GM18861 (cell line): ENCODE results near the gene ERP27.

Experiments used
- ATAC-seq: cut with Tn5 transposase; IDR thresholded peaks from one replicate; pipeline ENCODE4 v1.9.1; 2021; ENCODE audit not compliant: unreplicated experiment

The ERP27 gene

DNA sequence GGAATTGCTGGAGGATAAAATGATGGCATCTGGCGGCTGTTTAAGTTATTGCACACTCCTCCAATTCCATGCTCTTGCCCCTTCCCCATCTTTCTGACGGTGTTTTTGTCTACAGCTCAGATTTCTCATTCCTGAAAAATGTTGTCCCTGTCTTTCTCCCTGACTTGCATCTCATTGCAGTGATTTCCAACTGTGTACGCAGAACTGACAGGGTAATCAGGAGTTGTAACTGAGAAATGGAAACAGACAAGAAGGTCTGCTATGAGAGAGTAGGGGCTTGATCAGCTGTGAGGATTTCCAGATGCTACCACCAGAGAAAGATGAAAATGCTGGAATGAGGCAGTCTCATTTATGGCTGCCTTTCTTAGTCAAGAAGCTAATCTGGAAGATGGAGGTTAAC lies 1.3 kb downstream of the ERP27 start:
- ATAC-seq, result no peak

DNA sequence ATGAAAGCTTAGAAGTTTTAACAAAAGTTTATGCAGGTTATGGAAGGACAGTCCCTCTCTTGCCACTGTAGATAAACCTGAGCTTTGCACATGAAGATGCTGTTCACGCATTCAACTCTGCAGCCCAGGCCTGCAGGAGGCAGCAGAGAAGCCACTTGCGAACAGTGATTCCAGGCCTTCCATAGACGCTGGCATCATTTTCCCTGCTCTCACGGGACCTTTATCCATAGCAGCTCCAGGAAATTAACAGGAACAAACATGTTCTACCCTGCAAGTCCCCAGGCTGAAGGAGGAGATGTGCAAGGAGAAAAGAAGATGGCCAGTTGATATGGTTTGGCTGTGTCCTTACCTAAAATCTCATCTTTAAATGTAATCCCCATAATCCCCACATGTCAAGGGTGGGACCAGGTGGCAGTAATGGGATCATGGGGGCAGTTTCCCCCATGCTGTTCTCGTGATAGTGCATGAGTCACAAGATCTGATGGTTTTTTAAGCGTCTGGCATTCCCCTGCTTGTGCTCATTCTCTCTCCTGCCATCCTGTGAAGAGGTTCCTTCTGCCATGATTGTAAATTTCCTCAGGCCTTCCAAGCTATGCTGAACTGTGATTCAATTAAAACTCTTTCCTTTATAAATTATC lies 2.0 kb downstream of the ERP27 start:
- no peak for ATAC-seq

DNA sequence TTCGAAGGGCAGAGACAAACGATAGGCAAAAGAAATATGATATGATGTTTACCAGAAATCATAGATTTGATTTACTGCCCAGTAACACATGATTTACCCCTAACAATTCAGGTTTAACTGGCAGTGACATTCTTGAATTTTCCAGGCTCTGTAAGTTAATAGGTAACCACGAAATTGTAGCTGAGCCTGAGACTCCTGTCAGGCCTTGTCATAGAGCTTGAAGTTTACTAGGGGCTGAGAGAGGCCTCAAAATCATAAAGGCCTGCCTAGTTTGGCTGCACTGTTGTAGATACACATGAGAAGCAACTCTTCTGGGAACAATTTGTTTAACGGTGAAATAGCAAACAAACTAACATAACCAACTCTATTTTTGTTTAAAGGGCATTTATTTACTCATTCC lies 3.3 kb downstream of the ERP27 start:
- no peak for ATAC-seq

DNA sequence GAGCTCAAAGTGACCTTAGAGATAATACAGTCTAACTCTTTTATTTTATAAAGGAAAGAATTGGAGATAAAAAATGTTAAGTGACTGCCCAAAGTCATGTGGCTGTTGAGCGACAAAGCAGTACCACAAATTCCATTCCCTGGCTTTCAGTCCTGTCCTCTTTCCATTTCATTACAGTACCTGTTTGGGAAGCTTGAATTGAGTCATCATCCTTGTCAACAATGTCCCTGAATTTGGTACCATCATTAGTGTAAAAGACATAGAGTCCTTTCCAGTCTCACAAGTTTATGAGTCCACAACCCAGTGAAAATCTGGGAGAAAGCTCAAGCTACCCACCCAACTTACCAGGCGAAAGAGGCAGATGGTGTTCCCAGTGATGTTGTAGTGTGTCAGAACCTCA lies 3.8 kb downstream of the ERP27 start:
- ATAC-seq, result no peak

DNA sequence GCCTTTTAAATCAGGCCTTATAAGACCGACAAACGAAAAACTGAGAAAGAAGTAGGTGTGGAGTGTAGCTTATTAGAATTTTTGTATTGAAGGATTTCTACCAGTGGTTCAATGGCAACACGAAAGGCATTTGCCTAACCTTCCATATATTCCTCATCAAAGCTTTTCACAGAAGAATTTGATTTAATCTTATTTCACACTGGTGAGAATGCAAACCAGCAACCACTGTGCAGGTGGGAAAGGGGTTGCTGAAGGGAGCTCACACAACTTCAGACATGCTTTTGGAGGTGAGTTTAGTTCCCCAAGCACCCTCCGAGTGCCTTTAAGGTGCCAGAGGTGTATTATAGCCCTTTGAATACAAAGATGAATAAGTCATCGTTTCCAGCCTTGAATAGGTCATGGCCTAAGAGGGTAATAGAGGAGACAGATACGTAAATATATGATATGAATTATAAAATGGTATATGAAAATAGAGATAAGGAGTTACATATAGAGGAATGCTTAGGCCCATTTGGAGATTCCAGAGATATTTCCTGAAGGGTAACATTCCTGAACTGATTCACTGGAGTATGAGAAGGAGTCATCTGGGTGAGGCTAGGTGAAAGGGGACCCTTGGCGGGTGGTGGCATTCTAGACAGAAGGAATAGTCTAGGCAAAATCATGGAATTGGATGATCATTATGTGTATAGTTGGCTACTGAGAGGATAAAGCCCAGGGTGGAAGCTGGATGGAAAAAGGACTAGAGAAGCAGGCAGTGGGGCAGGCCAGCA lies 6.4 kb downstream of the ERP27 start:
- no peak for ATAC-seq

DNA sequence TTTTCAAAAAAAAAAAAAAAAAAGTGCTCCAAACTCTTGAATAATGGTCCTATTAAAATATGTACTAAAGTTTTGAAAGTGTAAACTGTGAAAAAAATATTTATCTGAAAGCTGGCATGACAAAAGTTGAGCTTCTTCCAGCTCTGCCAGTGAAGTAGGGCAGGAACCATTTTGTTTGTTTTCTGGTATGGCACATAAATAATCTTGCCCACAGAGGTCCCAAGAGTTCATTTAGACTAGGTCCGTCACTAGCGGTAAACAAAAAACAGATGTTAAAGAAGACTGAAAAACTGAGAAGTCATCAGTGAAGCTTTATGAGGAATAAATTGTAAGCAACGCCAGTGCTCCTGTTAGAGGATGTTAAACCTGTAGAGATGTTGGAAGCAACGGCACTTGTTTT lies 7.0 kb downstream of the ERP27 start:
- no peak for ATAC-seq

DNA sequence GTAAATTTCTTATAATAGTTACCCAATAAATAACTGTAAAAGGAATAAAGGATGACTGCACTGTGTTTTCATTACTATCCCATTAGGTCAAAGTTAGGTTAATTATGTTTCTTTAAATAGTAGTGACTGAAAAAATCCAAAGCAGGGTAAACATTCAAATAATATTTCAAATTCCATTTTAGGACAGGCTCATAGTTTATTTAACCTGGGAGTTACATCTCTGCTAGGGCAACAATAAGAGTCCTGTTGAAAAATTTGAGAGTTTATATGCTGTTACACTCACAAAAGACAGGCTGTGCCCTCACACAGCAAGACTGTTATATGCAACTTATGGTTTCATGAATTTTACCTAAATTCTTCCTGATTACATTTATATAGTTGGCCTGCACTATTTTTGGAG lies 8.0 kb downstream of the ERP27 start:
- no peak for ATAC-seq

DNA sequence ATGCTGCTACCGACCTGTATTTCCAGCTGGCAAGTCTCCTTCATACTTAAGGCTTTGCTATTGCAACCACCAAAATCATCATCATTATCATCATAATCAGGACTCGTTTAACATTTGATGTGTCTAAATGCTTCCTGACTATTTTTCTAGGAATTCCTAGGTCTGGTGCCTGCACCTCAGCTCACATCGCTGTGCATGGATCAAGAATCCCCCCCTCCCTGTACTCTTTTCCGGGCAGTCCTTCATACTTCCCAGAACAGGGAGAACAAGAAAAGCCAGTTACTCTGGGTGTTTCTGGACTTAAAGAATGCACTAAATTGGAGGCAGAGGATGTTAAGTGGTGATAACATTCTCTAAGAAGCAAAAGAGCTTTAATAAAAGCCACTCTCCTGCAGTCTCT lies 9.4 kb downstream of the ERP27 start:
- no peak for ATAC-seq

DNA sequence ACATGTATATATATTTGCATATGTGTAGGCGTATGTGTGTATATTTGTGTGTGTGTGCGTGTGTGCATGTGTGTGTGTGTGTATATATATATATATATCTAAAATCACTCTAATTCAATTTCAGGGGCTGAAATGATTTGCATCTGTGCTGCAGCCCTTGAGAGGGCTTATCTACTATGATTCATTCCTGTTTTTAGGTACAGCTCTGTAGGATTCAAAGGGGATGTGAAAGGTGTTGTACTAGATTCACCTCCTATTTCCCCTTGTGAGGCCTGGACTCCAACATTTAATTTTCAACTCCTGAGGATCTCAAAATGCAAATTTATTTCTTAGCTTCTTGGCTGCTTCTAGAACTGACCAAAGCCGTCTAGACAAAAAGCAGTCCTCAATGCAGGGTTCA lies 11.1 kb downstream of the ERP27 start:
- no peak for ATAC-seq

DNA sequence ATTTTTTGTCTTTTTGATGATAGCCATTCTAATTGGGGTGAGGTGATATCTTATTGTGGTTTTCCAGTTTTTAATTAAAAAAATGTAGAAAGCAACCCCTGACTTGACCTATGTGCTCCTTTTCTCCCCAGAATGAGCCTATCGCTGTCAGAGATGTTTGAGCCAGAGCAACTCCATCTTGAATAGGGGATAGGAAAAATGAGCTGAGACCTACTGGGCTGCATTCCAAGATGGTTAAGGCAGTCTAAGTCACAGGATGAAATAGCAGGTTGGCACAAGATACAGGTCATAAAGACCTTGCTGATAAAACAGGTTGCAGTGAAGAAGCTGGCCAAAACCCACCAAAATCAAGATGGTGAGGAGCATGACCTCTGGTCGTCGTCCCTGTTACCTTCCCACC lies 13.8 kb downstream of the ERP27 start:
- no peak for ATAC-seq

DNA sequence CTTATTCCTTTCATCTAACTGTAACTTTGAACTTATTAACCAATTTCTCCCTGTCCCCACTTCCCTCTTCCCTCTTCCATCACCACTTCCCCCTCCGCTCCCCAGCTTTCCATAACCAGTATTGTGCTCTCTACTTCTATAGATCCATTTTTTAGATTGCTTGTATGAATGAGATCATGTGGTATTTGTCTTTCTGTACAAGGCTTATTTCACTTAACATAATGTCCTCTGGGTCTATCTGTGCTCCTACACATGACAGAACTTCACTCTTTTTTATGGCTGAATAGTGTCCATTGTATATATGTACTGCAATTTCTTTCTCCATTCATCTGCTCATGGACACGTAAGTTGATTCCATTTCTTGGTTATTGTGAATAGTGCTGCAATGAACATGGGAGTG lies 14.4 kb downstream of the ERP27 start:
- ATAC-seq, result no peak

DNA sequence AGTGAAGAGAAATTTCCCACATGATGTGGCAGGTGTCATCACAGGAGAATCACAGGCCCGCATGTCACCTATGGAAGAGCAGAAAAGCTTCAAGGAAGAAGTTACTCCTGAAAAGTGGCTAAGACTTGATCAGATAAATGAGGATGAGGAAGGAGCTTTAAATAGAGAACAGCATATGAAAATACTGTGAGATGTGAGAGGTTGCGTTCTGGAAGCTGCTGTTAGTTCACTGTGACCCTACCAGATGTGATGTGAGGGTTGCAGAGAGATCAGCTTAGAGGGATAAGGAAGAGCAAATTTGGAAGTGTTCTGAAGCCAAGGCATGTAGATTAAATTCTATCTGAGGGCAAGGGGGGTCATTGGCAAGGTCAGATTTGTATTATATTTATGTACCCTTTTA lies 17.1 kb downstream of the ERP27 start:
- no peak for ATAC-seq

DNA sequence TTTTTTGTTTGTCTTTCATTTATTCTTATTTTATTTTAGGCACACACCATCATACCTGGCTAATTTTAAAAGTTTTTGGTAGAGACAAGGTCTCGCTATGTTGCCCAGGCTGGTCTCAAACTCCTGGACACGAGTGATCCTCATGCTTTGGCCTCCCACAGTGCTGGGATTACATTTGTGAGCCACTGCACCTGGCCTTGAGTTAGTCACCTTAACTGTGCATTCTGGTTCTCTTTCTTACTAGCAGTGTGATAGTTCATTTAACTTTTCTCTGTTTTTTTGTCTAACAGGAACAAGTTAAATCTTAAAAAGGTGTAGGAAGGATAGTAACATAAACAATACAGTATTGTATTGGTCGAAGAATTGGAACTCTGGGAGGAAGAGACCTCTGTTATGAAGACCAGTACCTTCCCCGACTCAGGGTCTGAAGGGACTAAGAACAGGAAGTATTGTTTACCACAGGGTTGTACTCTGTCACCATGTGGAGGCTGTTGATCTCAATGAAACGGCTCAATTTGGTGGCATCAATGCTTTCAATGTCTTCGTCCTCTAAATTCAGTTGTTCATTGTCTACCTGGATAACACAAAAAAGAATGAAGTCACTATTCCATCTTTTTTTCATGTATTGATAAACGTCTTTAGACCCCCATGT lies 17.7 kb downstream of the ERP27 start:
- ATAC-seq, result no peak

DNA sequence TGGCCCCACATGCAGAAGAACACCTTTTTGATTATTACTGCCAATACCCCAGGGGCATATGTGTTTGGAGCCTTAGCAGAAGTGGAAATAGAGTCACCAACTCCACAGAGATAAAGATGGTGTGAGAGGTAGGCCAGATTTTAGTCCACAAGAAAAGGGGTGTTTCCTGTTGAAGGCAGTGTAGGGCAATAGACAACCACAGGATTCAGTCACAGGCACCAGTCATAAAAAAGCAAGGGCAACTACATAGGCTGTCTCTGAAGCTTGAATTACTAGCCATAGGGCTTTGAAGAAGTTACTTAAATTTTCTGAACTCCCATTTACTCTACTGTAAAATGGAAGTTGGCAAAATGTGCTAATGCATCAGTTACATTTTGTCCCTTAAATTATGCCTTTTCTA lies 18.9 kb downstream of the ERP27 start:
- ATAC-seq, result no peak

DNA sequence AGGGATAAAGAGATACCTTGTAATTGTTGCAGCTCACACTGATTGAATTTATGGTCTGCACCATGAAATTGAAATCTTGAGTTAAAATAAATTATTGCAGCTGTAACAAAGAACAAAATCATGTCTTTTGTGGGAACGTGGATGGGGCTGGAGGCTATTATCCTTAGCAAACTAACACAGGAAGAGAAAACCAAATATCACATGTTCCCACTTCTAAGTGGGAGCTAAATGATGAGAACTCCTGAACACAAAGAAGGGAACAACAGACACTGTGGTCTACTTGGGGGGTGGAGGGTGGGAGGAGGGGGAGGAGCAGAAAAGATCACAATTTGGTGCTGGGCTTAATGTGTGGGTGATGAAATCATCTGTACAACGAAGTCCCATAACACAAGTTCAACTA lies 22.6 kb downstream of the ERP27 start:
- no peak for ATAC-seq

DNA sequence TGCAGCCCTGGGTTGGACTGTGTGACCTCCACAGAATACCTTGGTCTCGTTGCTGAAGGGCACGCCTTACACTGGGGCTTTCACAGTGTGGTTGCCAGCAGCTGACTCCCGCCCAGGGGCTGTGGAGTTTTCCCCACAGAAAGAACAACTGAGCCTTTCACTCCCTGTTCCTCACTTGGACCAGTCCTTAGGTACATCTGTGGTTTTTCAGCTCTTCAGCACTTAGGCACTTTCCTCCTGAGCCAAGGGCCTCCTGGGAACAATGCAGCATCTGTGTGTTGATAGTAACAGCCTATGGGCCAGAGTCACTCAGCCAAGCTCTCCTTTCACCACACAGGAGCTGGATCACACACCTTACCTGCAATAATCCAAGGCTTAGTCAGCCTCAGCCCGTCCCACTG lies 25.0 kb downstream of the ERP27 start:
- no peak for ATAC-seq

DNA sequence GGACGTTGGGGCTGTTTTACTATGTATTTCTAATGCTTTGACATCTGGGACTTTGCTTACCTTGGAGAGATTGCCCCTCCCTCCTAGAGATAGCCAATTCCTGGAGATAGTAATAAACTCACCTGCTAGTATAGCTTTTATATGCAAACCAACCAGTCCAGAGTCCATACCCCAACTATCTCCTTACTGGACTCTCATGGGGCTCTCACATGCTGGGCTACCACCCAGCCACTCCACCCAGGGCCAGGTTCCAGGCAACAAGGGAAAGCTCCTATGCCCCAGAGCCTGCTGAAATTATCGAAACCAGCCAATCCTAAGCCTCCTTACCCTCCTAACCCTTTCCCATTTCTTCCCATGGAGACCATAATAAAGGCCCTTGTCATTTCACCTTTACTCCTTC lies 27.2 kb downstream of the ERP27 start:
- no peak for ATAC-seq

DNA sequence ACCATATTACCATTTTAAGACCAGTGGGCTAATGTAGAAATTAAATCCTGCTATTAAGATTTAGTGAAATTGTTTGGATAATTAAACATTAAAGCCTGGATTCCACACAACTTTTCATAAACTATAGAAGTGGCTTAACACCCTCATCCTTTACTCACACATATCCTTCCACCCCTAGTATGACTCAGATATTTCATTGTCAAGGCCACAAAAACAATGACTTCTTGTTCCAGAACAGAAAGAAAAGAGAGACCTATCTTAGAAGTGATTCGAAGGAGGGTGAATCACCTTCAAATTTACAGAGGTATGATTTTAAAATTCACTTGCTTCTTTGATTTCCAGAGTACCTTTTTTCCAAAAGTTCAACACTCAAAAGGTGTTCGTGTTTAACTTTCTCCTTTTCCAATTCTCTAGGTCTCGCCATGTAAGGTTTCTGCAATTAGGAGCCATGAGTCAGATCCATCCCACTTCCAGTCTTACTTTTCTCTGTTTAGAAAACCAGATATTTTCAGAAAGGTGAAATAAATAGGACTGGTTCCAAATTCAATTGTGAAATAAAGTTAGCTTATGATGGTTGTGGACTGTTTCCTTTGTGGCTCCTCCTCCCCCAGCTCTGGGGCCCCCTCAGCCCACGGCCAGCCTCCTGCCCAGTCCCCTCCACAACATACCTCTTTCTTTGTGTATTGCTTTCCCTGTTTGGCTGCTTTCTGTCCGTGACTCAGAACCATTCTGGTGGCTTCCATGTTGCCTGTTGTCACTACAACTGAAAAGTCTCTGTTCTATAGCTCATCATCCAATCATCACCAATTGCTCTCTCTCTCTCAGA lies 28.0 kb downstream of the ERP27 start:
- ATAC-seq, result no peak

DNA sequence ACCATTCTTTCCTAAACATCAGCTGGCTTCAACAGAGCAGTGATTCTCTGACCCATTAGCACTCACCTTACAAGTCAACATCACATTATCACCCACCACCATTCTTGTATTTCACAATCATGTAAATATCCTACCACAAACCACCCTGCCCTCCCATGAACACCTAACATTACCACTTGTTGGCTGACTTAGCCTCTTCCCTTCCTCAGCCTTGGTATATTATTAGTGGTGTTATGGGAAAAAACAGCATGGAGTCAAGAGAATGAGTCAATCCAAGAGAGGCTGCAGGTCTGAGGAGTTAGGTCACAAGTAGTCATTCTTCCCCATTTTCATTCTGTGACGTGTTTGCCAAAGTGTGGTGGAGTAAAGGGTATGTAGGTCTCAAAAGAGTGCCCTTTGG lies 30.4 kb downstream of the ERP27 start:
- no peak for ATAC-seq

DNA sequence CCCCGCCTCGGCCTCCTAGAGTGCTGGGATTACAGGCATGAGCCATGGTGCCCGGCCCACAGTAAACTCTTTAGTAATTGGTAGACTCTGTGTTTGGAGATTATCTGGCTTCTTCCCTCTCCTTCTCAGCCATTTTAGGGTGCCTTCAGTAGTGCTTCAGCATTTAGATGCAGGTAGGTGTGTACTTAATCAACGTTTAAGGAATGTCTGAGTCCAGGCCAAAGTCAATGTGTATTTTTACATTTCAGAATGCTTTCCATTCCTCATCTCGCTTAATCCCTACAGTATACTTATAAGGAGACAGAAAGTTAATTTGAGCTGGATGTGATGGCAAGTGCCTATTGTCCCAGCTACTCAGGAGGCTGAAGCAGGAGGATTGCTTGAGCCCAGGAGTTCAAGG lies 32.2 kb downstream of the ERP27 start:
- no peak for ATAC-seq

DNA sequence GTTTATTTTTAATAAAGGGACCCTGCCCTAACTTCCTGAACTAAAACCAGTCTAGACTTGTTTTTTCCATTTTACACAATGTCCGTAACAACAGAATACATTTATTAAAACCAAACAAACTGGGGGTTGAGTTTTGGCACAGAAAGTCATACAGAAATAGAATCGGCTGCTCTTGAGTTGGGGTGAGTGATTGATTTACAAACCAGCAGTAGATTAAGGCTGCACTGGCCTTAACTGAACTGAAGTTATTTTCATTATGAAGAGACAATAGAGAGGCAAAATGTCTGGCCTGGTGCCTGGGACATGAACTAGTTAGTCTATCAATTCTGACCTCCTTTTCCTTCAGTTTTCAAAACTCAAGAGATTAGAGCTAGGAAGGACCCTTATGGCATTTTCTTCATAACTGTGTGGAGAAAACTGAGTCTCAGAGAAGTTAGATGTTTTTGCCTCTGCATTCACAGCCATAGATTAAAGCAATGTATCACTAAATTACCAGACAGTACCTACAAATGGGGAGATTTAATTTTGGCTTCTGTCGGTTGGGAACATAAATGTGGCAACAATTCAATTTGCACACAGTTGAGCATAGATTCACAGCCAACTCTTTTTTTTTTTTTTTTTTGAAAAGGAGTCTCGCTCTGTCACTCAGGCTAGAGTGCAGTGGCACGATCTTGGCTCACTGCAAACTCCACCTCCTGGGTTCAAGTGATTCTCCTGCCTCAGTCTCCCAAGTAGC lies 32.9 kb downstream of the ERP27 start:
- ATAC-seq, result no peak
